ENCODE data around the gene SLC1A4. TPM values are rescaled to one million over a fixed set of nuclear protein-coding genes. Genes with fewer than 3 reads are reported as not detected.

The SLC1A4 gene
- polyA plus RNA-seq, 1 donor, result 6.1 TPM

DNA sequence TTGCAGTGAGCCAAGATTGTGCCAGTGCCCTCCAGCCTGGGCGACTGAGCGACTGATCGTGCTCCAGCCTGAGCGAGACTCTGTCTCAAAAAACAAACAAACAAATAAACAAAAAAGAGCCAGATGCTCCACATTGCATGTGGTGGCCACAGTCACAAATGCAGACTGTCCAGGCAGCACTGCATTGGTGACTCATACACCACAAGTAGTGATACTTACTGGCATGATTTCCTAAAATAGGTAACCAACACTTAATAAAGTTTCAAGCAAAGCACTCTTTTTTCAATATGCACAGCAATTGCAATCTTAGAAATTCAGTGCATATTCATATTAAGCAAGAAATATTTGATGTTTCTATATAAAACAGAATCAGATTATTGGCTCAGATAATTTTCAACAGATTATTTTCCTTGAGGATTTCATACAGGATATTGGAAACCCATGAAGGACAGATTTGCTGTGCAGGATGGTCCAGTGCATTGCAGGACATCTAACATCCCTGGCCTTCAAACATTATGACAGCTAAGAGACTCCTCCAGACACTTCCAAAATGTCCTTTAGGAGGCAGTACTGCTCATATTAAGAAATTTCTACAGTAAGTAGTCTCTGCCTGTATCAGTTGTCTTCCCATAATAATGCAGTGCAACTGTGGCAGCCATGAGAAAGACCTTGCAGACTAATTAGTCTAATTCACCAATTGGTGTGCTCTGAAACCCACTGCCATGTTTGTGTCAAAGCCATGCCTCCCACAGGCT is 10.5 kb upstream of the SLC1A4 start:
- Histone ChIP-seq H3K4me1 (ENCODE audit: control insufficient read depth, insufficient read depth, low read length) (no peaks in the 10 kb centered on the region), H3K36me3 (ENCODE audit: control insufficient read depth, insufficient read depth, low read length) (no peaks in the 10 kb centered on the region), H3K27ac (ENCODE audit: low read length) (no peak overlapping the region), H3K9me3 (ENCODE audit: control insufficient read depth, low read depth, low read length) (no peaks in the 10 kb centered on the region), H3K27me3 (ENCODE audit: control insufficient read depth, insufficient read depth, low read length) (no peaks in the 10 kb centered on the region), H3K4me3 (ENCODE audit: low read length) (no peak overlapping the region)
- DNase-seq, result no peak
- no CpG with 5 or more reads among the region's 4 CpGs for WGBS (ENCODE audit: insufficient coverage, low lambda C conversion rate)

DNA sequence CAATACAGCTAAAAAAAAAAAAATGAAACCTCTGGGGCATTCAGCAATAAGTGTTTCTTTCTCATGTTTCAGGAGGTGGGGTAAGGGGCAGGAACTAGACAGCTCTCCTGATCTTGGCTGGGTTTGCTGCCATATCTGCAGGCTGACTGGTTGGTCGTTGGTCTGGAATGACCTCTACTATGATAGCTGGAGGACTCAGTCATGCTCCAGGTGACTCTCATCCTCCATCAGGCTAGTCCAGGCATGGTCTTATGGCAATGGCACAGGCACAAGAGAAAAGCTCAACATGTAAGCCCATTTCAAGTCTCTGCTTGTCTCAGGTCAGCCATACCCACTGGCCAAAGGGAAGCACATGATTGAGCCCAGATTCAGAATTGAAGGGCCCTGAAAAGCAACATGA is 9.5 kb upstream of the SLC1A4 start:
- no CpG with 5 or more reads among the region's 1 CpG for WGBS (ENCODE audit: insufficient coverage, low lambda C conversion rate)
- H3K9me3 ChIP-seq (ENCODE audit: control insufficient read depth, low read depth, low read length), result no peaks in the 10 kb centered on the region
- H3K4me3 ChIP-seq (ENCODE audit: low read length), result no peak overlapping the region
- DNase-seq, result no peak
- no peak overlapping the region for H3K27ac ChIP-seq (ENCODE audit: low read length)
- H3K27me3 ChIP-seq (ENCODE audit: control insufficient read depth, insufficient read depth, low read length), result no peaks in the 10 kb centered on the region
- H3K36me3 ChIP-seq (ENCODE audit: control insufficient read depth, insufficient read depth, low read length), result no peaks in the 10 kb centered on the region
- no peaks in the 10 kb centered on the region for H3K4me1 ChIP-seq (ENCODE audit: control insufficient read depth, insufficient read depth, low read length)

DNA sequence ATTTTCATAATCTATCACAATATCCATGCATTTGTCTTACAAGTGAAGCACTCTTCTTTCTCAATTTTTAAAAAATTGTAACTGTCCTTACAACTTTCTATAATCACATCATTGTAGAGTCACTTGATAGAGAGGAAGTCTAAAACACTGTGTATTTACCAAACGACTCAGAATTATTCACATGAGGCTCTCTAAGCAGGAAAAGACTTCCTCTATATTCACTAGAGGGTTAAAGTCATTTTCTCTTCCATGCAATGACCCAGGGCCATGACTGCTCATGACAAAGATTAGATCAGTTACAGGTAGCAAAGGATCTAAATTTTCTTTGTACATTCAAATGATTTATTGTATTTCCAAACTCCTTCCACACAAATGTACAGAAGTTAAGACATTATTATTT is 9.0 kb upstream of the SLC1A4 start:
- no peaks in the 10 kb centered on the region for H3K9me3 ChIP-seq (ENCODE audit: control insufficient read depth, low read depth, low read length)
- DNase-seq, result no peak
- H3K36me3 ChIP-seq (ENCODE audit: control insufficient read depth, insufficient read depth, low read length), result no peaks in the 10 kb centered on the region
- no peak overlapping the region for H3K27ac ChIP-seq (ENCODE audit: low read length)
- H3K4me1 ChIP-seq (ENCODE audit: control insufficient read depth, insufficient read depth, low read length), result no peaks in the 10 kb centered on the region
- no peaks in the 10 kb centered on the region for H3K27me3 ChIP-seq (ENCODE audit: control insufficient read depth, insufficient read depth, low read length)
- H3K4me3 ChIP-seq (ENCODE audit: low read length), result no peak overlapping the region
- no CpG with 5 or more reads among the region's 1 CpG for WGBS (ENCODE audit: insufficient coverage, low lambda C conversion rate)

DNA sequence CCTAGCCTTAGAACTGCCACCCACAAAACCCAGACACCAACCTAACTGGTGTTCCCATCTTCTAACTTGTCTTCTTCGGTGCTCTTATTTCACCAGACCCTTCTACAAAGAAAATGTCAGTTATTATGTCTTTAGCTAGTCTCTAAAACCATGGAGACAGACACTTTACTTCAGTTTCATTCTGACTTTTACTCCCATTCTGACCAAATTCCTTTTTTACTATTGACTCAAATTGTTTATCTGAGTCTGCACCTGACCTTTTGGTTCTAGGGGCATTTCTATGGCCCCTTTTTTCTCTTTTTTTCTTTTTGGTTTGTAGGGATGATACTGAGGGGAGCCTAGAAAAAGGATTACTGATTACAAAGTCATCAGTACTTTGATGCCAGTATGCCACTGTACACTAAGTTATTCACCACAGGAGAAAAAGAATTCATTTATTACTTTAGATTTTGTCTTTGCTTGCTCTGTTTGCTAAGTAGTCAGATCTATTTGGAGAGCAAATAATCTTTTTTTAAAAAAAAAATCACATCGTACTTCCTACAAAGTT is 6.8 kb upstream of the SLC1A4 start:
- Histone ChIP-seq H3K9me3 (ENCODE audit: control insufficient read depth, low read depth, low read length) (no peaks in the 10 kb centered on the region), H3K36me3 (ENCODE audit: control insufficient read depth, insufficient read depth, low read length) (no peaks in the 10 kb centered on the region), H3K27ac (ENCODE audit: low read length) (no peak overlapping the region), H3K4me3 (ENCODE audit: low read length) (no peak overlapping the region), H3K27me3 (ENCODE audit: control insufficient read depth, insufficient read depth, low read length) (no peaks in the 10 kb centered on the region), H3K4me1 (ENCODE audit: control insufficient read depth, insufficient read depth, low read length) (no peaks in the 10 kb centered on the region)
- DNase-seq, result no peak
- 0% methylated on average over 1 of the region's 2 CpGs for WGBS (ENCODE audit: insufficient coverage, low lambda C conversion rate)

DNA sequence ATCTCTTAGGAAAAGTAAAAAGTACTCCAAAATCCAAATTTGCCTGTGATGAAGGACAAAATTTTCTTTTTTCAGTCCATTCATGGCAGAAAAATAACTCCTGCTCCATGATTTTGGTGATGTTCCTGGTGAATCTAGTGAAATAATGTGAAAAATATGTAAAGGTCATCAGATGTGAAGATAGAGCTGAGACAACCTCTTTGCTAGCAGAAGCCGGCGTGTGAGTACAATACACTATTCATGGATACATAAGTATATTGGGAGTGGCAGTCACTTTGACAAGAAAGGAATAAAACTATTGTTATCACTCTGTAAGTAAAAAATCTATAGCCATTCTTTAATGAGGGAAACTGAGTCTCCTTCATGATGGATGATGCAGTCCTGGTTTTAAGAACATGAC is 6.3 kb upstream of the SLC1A4 start:
- Histone ChIP-seq H3K36me3 (ENCODE audit: control insufficient read depth, insufficient read depth, low read length) (no peaks in the 10 kb centered on the region), H3K27ac (ENCODE audit: low read length) (no peak overlapping the region), H3K27me3 (ENCODE audit: control insufficient read depth, insufficient read depth, low read length) (no peaks in the 10 kb centered on the region), H3K4me3 (ENCODE audit: low read length) (no peak overlapping the region), H3K4me1 (ENCODE audit: control insufficient read depth, insufficient read depth, low read length) (no peaks in the 10 kb centered on the region), H3K9me3 (ENCODE audit: control insufficient read depth, low read depth, low read length) (no peaks in the 10 kb centered on the region)
- WGBS (ENCODE audit: insufficient coverage, low lambda C conversion rate), result 100% methylated on average over 2 of the region's 2 CpGs
- DNase-seq, result no peak

DNA sequence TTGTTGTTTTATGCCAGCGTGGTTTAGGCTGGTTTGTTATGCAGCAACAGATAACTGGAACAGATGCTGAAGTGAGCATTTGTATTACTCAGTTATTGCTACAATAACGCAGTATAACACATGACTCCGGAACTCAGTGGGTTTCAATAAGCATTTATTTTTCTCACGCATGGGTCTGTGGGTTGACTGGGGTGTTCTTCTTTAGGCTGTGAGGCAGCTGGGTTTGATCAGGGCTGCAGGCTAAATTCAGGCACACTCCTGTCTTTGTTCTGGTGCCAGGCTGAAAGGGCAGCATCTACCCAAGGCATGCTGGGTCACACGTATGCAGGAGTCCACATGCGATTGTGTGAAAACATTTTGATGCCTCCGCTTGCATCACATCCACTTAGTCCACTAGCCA is 3.8 kb upstream of the SLC1A4 start:
- H3K36me3 ChIP-seq (ENCODE audit: control insufficient read depth, insufficient read depth, low read length), result no peaks in the 10 kb centered on the region
- no peak for DNase-seq
- no CpG with 5 or more reads among the region's 7 CpGs for WGBS (ENCODE audit: insufficient coverage, low lambda C conversion rate)
- no peaks in the 10 kb centered on the region for H3K9me3 ChIP-seq (ENCODE audit: control insufficient read depth, low read depth, low read length)
- peaks cover 4% of the 10 kb centered on the region for H3K4me1 ChIP-seq (ENCODE audit: control insufficient read depth, insufficient read depth, low read length)
- H3K4me3 ChIP-seq (ENCODE audit: low read length), result no peak overlapping the region
- peaks cover 7% of the 10 kb centered on the region for H3K27me3 ChIP-seq (ENCODE audit: control insufficient read depth, insufficient read depth, low read length)
- no peak overlapping the region for H3K27ac ChIP-seq (ENCODE audit: low read length)

DNA sequence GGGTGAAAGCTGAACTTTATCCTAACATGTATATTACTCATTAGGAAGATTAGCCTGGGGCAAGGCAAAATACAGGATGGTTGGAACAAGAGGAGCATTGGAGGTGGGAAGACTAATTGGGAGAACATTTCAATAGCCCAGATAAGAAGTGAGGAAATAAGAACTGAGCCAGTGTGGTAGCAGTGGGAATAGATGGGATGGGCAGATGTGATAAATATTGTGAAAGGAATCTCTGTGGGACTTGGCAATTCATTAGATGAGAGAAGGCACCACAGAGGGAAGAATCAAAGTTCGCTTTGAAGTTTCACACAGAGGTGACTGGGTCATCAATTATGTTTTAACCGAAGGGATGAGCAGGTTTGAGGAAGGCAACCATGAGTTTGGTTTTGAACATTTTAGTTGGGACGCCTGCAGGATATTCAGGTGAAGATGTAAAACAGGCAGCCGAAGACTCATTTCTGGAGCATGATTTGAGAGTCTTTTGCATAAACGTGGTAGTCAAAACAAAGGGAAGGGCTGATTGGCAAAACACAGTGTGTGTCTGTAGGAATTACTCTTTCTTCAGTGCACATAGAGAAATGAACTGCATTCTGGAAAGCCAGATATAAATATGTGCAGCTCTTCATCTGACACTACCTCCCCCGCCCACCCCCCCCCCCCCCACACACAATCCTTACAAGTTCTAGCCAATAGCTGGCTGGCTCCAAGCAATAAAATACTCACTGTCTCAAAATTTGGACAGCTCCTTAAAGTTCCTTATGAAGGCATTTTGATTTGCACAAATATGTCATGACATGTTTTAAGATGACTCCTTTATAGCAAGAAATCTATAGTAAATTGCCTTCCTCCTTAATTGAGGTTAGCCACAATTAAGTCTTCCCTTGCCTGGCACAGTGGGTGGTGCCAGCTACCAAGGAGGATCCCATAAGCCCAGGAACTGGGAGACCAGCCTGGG is 1.9 kb upstream of the SLC1A4 start:
- DNase-seq, result no peak
- H3K9me3 ChIP-seq (ENCODE audit: control insufficient read depth, low read depth, low read length), result no peaks in the 10 kb centered on the region
- H3K4me1 ChIP-seq (ENCODE audit: control insufficient read depth, insufficient read depth, low read length), result peaks cover 4% of the 10 kb centered on the region
- peak overlapping the region; percentile 18 for H3K4me3 ChIP-seq (ENCODE audit: low read length)
- H3K27me3 ChIP-seq (ENCODE audit: control insufficient read depth, insufficient read depth, low read length), result peaks cover 14% of the 10 kb centered on the region
- H3K36me3 ChIP-seq (ENCODE audit: control insufficient read depth, insufficient read depth, low read length), result no peaks in the 10 kb centered on the region
- WGBS (ENCODE audit: insufficient coverage, low lambda C conversion rate), result 80% methylated on average over 1 of the region's 6 CpGs
- H3K27ac ChIP-seq (ENCODE audit: low read length), result no peak overlapping the region

DNA sequence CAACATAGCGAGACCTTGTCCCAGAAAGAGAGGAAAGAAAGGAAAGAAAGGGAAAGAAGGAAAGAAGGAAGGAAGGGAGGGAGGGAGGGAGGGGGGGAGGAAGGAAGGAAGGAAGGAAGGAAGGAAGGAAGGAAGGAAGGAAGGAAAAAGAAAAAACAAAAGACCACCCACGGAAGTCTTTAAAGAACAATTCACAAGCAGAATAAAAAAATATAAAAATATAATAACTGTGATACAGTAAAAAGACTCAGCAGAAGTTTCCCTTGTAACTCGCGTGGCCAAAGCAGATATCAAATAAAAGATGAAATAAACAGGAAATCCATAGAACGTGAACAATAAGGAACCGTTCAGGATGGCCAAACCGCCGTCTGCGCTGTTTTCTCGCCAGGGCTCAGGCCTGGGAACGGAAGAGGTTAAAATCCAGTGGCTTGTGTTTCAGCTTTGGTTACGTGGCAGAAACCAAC is 1.2 kb upstream of the SLC1A4 start:
- Histone ChIP-seq H3K9me3 (ENCODE audit: control insufficient read depth, low read depth, low read length) (no peaks in the 10 kb centered on the region), H3K36me3 (ENCODE audit: control insufficient read depth, insufficient read depth, low read length) (no peaks in the 10 kb centered on the region), H3K27me3 (ENCODE audit: control insufficient read depth, insufficient read depth, low read length) (peaks cover 14% of the 10 kb centered on the region), H3K4me3 (ENCODE audit: low read length) (peak overlapping the region; percentile 71), H3K4me1 (ENCODE audit: control insufficient read depth, insufficient read depth, low read length) (peaks cover 4% of the 10 kb centered on the region), H3K27ac (ENCODE audit: low read length) (peak overlapping the region; percentile 86)
- 31% methylated on average over 3 of the region's 12 CpGs for WGBS (ENCODE audit: insufficient coverage, low lambda C conversion rate)
- no peak for DNase-seq

DNA sequence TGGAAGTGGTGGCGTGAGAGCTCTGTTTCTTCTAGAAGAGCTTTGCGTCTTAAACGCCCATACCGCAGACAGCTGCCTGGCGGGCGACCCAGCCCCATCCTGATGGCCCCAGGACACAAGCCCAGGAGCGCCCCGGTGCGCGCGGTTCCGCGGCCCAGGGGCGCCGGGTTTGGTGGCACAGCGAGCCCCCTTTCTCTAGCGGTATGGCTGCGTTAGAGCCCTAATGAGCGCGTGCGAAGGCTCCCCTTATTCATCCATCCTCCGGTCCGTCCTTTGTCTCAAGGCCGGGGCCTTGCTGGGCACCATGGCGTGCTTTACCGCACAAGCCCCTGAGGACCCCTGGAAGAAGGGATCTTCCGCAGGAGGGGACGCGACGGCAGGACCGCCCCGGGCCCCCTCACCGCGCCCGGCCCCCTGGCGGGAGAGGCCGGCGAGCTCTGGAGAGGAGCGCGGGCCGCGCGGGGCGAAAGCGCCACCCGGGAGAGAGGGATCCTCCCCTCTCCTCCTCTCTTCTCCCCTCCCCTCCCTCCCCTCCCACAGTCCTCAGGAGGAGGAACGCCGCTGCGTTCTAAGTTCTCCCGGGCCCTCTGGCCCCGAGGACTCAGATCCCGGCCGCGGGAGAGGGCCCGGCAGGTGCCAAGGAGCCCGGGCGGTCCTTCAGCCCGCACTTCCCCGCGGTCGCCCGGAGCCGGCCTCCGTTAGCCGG is 626 bp upstream of the SLC1A4 start:
- DNase-seq, result peak; percentile 55 to 87
- Histone ChIP-seq H3K27ac (ENCODE audit: low read length) (peak overlapping the region; percentile 86), H3K9me3 (ENCODE audit: control insufficient read depth, low read depth, low read length) (no peaks in the 10 kb centered on the region), H3K4me1 (ENCODE audit: control insufficient read depth, insufficient read depth, low read length) (peaks cover 4% of the 10 kb centered on the region), H3K36me3 (ENCODE audit: control insufficient read depth, insufficient read depth, low read length) (no peaks in the 10 kb centered on the region), H3K27me3 (ENCODE audit: control insufficient read depth, insufficient read depth, low read length) (peaks cover 14% of the 10 kb centered on the region), H3K4me3 (ENCODE audit: low read length) (peak overlapping the region; percentile 71)
- no CpG with 5 or more reads among the region's 65 CpGs for WGBS (ENCODE audit: insufficient coverage, low lambda C conversion rate)
